IPS-18c (cell line): ENCODE measurements around the gene MRPS27.
"Not testable (repeated sequence)": the region's sequence is repeated elsewhere in the genome, so short reads cannot be mapped to it uniquely, and the experiment has no call there.

Source experiments
- H3K4me3 ChIP-seq: 2 replicates; pipeline ENCODE4 v1.7.0; 2013; ENCODE audit warnings: low read depth, mild to moderate bottlenecking, low read length, moderate library complexity; ENCODE audit not compliant: insufficient read depth
- H3K9me3 ChIP-seq: one replicate; pipeline ENCODE4 v1.6.1; 2013; ENCODE audit warnings: mild to moderate bottlenecking, low read length, moderate library complexity; ENCODE audit not compliant: control insufficient read depth, insufficient read depth

The MRPS27 gene

GRCh38 chr5:72300590-72301339, 19.3 kb downstream of the MRPS27 start:
- H3K9me3 ChIP-seq = no peaks in the 10 kb centered on the region
- no peak overlapping the region for H3K4me3 ChIP-seq

GRCh38 chr5:72298711-72299110, 21.3 kb downstream of the MRPS27 start:
- Histone ChIP-seq H3K4me3 (no peak overlapping the region), H3K9me3 (no peaks in the 10 kb centered on the region)

- H3K4me3 ChIP-seq, H3K9me3 ChIP-seq: not testable (repeated sequence)
Measured at GRCh38 chr5:72298136-72298535, 21.9 kb downstream of the MRPS27 start.

GRCh38 chr5:72296256-72296655, 23.8 kb downstream of the MRPS27 start:
- Histone ChIP-seq H3K4me3 (no peak overlapping the region), H3K9me3 (no peaks in the 10 kb centered on the region)

GRCh38 chr5:72295539-72295938, 24.5 kb downstream of the MRPS27 start:
- Histone ChIP-seq H3K4me3 (no peak overlapping the region), H3K9me3 (no peaks in the 10 kb centered on the region)

- H3K4me3 ChIP-seq = no peak overlapping the region
- H3K9me3 ChIP-seq = no peaks in the 10 kb centered on the region
Measured at GRCh38 chr5:72294473-72294872, 25.6 kb downstream of the MRPS27 start.

GRCh38 chr5:72293495-72294055, 26.5 kb downstream of the MRPS27 start:
- no peaks in the 10 kb centered on the region for H3K9me3 ChIP-seq
- no peak overlapping the region for H3K4me3 ChIP-seq

- Histone ChIP-seq H3K9me3 (no peaks in the 10 kb centered on the region), H3K4me3 (no peak overlapping the region)
Measured at GRCh38 chr5:72292411-72292810, 27.6 kb downstream of the MRPS27 start.

GRCh38 chr5:72291601-72292000, 28.4 kb downstream of the MRPS27 start:
- Histone ChIP-seq H3K4me3 (no peak overlapping the region), H3K9me3 (no peaks in the 10 kb centered on the region)

- H3K9me3 ChIP-seq = no peaks in the 10 kb centered on the region
Measured at GRCh38 chr5:72290356-72291133, 29.5 kb downstream of the MRPS27 start.

GRCh38 chr5:72288924-72289323, 31.1 kb downstream of the MRPS27 start:
- Histone ChIP-seq H3K9me3 (no peaks in the 10 kb centered on the region), H3K4me3 (no peak overlapping the region)

More at GRCh38 chr5:72290356-72291133, 29.5 kb downstream of the MRPS27 start:
- no peak overlapping the region for H3K4me3 ChIP-seq

GRCh38 chr5:72286798-72287197, 33.2 kb downstream of the MRPS27 start:
- H3K9me3 ChIP-seq = no peaks in the 10 kb centered on the region
- H3K4me3 ChIP-seq = no peak overlapping the region

GRCh38 chr5:72285424-72285821, 34.6 kb downstream of the MRPS27 start:
- Histone ChIP-seq H3K9me3 (no peaks in the 10 kb centered on the region), H3K4me3 (no peak overlapping the region)

GRCh38 chr5:72284559-72285423, 35.2 kb downstream of the MRPS27 start:
- H3K9me3 ChIP-seq = no peaks in the 10 kb centered on the region
- no peak overlapping the region for H3K4me3 ChIP-seq

- no peak overlapping the region for H3K4me3 ChIP-seq
- H3K9me3 ChIP-seq = no peaks in the 10 kb centered on the region
Measured at GRCh38 chr5:72283358-72283757, 36.7 kb downstream of the MRPS27 start.

- Histone ChIP-seq H3K9me3 (no peaks in the 10 kb centered on the region), H3K4me3 (no peak overlapping the region)
Measured at GRCh38 chr5:72282878-72283277, 37.2 kb downstream of the MRPS27 start.

GRCh38 chr5:72281764-72282499, 38.1 kb downstream of the MRPS27 start:
- Histone ChIP-seq H3K4me3 (no peak overlapping the region), H3K9me3 (no peaks in the 10 kb centered on the region)
